NB4 (cell line): ENCODE data around the gene TAF1B.

Source experiments
- DNase-seq: peaks from one replicate; pipeline ENCODE4 v3.0.0; 2010; ENCODE audit warnings: low read depth
- H3K4me3 ChIP-seq: one replicate; pipeline ENCODE4 v1.5.1; 2011; ENCODE audit warnings: mild to moderate bottlenecking, low read depth, low read length, moderate library complexity
- MYC ChIP-seq: IDR thresholded peaks from 2 replicates; pipeline ENCODE4 v1.6.1; 2011; ENCODE audit warnings: low read depth, low read length
- POLR2A ChIP-seq: IDR thresholded peaks from 2 replicates; pipeline ENCODE4 v1.6.1; 2011; ENCODE audit warnings: mild to moderate bottlenecking; ENCODE audit not compliant: insufficient read length; ENCODE audit errors: extremely low read depth
- TF ChIP-seq, protein P1 (sequence below): IDR thresholded peaks from 2 replicates; pipeline ENCODE4 v1.6.1; 2011; ENCODE audit warnings: low read depth, low read length
- TF ChIP-seq, protein P2 (sequence below): IDR thresholded peaks from one replicate; pipeline ENCODE4 v1.5.1; 2012; ENCODE audit warnings: low read depth, low read length

TAF1B gene

DNA sequence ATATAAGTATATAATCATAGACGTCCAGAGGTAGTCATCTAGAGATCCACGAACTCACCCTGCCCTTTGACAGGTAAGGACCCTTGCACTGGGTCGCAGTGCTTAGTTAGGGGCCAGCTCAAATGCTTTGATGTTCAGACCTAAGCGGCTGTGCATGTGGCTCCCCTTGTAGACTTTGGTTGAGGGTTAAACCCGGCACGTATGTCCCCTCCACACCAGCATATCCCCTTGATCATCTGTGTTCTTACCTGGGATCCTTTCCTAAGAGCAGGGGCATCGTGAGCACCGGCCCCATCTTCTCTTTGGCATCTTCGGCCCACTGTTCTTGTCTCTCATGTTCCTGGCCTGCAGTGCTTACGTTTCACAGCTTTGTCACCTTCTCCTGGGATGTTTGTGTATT lies 139.6 kb downstream of the TAF1B start:
- H3K4me3 ChIP-seq, result no peak overlapping the region
- TF ChIP-seq MYC (no peak), POLR2A (no peak)
- TF ChIP-seq, protein P1, sequence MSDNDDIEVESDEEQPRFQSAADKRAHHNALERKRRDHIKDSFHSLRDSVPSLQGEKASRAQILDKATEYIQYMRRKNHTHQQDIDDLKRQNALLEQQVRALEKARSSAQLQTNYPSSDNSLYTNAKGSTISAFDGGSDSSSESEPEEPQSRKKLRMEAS, result no peak
- TF ChIP-seq, protein P2, sequence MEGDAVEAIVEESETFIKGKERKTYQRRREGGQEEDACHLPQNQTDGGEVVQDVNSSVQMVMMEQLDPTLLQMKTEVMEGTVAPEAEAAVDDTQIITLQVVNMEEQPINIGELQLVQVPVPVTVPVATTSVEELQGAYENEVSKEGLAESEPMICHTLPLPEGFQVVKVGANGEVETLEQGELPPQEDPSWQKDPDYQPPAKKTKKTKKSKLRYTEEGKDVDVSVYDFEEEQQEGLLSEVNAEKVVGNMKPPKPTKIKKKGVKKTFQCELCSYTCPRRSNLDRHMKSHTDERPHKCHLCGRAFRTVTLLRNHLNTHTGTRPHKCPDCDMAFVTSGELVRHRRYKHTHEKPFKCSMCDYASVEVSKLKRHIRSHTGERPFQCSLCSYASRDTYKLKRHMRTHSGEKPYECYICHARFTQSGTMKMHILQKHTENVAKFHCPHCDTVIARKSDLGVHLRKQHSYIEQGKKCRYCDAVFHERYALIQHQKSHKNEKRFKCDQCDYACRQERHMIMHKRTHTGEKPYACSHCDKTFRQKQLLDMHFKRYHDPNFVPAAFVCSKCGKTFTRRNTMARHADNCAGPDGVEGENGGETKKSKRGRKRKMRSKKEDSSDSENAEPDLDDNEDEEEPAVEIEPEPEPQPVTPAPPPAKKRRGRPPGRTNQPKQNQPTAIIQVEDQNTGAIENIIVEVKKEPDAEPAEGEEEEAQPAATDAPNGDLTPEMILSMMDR, result no peak
- no peak for DNase-seq

DNA sequence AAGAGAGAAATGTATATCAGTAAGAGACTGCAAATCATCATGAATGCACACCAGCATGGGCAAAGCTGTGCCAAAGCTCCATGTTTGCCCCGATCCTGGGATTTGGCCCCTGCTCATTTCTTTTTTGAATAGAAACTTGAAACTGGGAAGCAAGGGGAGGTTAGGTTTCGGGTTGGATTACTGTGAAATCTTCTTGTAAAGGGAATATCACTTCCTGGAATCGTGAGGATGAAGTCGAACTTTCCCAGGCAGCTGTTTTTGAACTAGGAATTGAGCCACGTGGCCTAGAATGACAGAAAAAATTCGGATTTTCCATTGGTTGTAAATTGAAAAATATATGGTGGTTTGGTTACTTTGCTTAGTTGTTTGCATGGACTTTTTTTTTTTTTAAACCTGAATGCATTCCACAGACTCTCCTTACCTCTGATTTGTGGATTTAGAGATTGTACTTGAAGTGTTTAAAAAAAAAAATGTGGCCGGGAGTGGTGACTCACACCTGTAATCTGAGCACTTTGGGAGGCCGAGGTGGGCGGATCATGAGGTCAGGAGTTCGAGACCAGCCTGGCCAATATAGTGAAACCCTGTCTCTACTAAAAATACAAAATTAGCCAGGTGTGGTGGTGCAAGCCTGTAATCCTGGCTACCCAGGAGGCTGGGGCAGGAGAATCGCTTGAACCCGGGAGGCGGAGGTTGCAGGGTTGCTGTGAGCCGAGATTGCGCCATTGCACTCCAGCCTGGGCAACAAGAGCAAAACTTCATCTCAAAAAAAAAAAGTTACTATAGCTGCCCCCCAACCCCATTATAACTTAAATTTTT lies 140.3 kb downstream of the TAF1B start:
- TF ChIP-seq MYC, result no peak
- TF ChIP-seq, protein P2, result no peak
- TF ChIP-seq, protein P1, result no peak
- TF ChIP-seq POLR2A, result no peak
- no peak overlapping the region for H3K4me3 ChIP-seq
- DNase-seq, result no peak
